HG03196 (cell line): Measurements from ENCODE around the gene GLB1L2.

Source experiments
- ATAC-seq: cut with Tn5 transposase; IDR thresholded peaks from one replicate; pipeline ENCODE4 v1.9.1; 2021; ENCODE audit not compliant: unreplicated experiment

The GLB1L2 gene

DNA sequence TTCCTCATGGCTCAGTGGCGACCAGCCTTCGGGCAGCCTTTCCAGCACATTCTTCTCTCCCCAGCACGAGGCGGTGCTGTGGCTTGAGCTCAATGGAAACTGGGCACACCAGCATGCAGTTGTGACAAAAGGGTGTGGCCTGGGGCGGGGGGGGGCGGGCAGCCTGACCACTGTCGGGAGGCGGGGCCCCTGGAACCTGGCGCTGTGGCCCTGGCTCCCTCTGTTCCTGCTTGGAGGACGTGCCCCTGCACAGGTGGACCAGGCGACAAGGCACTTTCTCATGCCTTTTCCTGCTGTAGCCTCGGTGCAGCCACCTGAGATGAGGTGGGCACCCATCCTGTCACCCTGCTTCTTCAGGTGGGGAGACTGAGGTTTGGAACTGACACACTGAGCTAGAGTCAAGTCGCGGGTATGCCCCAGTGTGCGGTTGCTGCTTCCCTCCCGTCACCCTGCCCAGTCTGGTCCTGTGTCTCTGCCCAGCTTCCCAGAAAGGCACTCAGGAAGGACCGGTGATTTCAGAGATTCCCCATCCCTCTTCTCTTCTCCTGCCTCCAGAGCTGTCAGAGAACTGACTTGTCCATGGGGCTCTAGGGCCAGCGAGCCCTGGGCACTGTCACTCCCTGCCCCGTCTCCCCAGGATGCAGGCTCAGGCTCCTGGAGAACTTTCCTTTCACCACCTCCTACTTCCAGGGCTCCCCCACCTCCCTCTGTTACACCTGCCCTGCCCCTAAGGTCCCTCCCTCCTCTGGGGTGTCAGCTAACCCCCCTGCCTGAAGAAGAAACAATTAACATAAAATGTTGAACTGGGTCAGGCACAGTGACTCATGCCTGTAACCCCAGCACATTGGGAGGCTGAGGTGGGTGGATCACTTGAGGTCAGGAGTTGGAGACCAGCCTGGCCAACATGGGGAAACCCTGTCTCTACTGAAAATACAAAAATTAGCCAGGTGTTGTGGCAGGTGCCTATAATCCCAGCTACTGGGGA is 70.3 kb downstream of the GLB1L2 start:
- no peak for ATAC-seq

DNA sequence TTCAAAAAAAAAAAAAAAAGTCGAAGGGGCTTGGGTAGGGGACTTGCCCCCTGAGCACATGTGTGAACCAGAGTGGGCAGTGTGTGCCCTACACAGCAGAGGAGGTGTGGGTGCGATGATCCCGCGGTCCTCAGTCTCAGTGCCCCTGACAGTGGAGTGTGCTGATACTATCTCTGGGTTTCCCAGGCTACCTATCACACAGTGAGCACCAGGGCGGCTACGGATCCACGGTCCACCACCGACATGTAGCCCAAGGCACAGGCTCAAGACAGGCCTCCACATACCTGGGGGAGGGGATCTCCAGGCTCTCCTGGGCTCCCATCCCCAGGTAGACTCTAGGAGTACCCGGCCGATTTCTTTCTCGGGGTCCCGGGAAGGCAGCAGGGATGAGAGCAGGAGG is 71.1 kb downstream of the GLB1L2 start:
- no peak for ATAC-seq

GRCh38 chr11:134404575-134405341 is 73.0 kb downstream of the GLB1L2 start:
- ATAC-seq: no peak

DNA sequence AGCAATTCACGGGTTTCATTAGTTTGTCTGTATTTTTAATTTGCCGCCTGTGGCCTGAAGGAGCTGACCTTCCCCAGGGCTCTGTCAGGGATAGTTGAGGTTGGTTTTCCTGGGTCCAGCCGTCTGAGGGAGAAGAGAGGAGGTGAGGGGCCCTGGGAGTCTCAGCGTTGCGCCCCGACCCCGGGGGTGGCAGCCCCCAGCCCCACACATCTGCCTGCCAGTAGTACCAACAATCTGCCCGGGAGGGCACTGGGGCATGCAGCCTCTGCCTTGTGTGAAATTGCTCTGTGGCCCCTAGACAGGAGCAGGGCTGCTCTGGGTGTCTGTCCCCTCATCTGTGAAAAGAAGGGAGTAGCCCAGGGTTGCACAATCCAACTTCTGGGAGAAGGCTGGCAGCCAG is 73.6 kb downstream of the GLB1L2 start:
- no peak for ATAC-seq

GRCh38 chr11:134405841-134406240 is 74.1 kb downstream of the GLB1L2 start:
- no peak for ATAC-seq

DNA sequence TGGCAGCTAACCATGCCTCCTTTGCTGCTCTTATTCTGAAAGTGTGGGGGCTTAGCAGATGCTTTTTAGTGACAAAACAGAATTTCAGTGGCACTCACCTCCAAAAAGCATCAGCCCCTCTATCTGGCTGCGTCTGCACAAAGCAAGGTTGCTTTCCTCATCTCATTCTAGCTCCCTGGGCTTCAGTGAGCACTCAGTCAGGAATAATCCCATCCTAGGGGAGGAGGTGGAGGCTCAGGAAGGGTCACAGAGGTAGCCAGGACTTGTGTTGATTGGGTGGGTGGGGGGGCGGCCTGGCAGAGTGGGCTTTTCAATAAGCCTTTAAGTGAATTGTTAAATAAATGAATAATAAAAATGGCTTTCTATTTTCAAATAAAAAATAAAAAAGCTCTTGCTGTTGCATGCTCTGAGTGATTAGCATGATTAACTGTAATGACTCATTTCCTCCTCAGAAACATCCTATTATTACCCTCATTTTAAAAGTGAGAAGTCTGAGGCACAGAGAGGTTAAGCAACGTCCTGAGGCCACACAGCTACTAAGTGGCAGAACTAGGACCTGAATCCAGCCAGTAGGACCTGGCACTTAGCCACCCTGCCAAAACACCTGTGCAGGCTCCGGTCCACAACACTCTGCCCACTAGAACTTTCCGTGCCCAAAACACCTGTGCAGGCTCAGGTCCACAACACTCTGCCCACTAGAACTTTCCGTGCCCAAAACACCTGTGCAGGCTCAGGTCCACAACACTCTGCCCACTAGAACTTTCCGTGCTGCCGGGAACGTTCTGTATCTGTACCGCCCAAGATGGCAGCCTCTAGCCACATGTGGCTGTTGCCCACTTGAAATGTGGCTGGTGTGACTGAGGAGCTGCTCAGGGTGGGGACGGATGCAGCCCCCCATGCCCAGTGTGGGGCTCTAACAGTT is 74.7 kb downstream of the GLB1L2 start:
- no peak for ATAC-seq

DNA sequence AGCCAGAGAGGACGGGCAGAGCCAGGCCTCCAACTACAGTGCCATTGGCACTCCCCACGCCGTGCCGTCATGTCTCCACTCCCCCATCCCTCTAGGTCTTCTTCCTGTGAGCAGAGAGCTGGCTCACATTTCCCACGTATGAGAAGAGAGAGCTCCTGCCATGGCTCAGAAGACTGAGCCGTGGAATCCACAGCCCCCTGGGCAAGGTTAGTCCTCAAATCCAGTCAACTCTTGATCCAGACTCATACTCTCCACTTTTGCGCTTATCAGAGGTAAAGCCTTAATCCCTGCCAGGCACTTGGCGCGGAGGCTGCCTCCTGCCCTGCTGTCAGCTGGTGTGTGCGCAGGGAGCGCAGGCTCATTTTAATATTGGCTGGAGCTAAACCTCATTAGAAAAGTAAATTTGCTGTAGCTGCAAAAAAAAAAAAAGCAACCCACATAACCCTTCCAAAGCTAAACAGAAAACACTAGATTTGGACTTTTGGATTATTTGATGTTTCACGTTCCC is 75.6 kb downstream of the GLB1L2 start:
- no peak for ATAC-seq

DNA sequence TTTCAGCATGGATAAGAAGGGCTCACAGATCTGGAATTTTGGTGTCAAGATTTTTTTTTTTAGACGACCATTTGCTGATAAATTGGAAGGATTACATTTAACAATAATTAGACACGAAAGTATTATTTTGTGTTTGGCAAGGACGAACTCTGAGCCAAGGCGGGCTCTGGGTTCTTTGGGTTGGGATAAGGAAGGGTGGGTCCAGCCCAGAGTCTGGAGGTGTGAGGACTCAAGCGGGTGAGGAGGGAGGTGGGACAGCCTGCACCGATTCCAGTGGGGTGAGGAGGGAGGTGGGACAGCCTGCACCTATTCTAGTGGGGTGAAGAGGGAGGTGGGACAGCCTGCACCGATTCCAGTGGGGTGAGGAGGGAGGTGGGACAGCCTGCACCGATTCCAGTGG is 76.1 kb downstream of the GLB1L2 start:
- no peak for ATAC-seq

GRCh38 chr11:134409552-134410429 is 78.0 kb downstream of the GLB1L2 start:
- no peak for ATAC-seq

GRCh38 chr11:134410766-134411165 is 79.0 kb downstream of the GLB1L2 start:
- ATAC-seq: no peak

- no peak for ATAC-seq
Observed at GRCh38 chr11:134412203-134413042, 80.6 kb downstream of the GLB1L2 start, which contains the start of gene B3GAT1. B3GAT1 (minus strand) TSS chr11:134412242; CDS start chr11:134387659, 24,583 bp downstream.

DNA sequence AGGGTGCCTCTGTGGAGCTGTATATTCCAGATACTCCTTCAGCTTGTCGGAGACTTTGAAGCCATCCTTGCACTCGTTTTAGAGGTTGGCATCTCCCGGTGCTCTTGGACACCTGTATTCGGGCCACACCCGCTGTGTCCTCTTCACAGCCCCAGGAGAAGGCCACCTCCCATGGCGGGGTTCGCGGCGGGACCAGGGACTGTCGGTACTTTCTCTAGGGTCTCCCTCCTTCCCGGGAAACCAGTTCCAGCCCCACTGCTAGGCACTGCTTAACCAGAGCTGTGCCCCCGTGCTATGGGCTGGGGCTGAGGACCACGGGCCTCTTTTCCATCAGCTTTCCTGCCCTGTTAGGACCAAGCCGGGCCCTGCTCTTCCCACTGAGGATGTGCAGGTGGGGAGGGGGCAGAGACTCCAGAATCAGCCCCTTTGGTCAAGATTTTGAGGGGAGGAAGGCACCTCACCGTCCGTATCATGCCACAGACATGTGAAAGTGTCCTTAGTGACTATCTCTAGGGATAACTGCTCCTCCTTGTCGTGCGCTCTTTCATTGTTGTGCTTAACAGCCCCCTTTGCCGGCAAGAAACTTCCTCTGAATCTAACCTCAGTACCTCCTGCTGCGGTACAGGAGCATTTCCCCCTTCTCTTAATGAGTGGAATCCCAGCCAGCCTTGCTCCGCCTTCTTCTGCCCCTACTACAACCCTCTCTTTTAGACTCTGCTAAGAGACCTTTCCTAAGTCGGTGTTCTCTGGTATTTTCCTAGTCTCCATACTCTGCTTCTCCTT is 81.4 kb downstream of the GLB1L2 start:
- no peak for ATAC-seq

DNA sequence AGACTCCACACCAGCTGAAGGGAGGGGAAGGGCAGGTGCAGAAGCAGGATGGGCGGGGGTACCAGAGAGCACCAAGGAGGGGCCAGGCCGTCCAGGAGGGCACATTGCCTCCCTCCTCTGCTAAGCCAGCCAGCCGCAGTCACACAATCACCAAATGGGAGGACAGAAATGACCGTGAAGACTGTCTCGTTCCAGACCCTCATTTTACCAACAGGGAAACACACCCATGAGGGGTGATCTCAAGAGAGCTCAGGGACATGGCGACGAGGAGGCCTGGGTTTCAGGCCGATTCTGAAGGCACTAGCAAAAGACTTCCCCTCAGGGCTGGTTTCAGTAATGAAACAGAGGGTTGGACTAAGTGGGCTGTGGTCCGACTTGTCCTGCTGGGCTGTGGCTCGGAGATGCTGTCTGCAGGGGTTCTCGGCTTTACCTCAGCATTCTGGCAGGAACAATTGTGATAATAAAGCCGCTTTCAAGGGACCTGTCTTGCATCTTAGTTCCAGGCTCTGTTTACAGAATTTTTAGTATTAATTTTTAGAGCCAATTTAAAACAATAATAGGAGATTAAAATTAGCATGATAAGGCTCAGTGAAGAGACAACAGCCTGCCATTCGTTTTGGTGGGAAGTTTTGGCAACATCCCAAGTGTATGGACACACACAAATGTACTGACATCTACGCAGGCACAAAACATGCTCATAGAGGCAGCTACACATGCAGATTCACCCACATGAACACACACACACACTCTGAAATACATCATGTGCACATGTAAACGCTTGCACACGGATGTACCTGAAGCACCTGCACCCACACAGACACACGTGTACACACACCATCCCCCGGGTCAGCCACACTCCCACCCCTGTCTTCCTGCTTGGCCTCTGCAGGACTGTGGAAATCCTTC is 82.3 kb downstream of the GLB1L2 start:
- no peak for ATAC-seq

- no peak for ATAC-seq
Observed at GRCh38 chr11:134414766-134415765, 83.3 kb downstream of the GLB1L2 start.

GRCh38 chr11:134416726-134417125 is 84.9 kb downstream of the GLB1L2 start:
- no peak for ATAC-seq
